Activated CD4-positive, alpha-beta T cell treated with anti-CD3 and anti-CD28 coated beads, Interleukin-2, amount 10 ng/mL, durations not matched to agents 7 days and 5 days (primary cell): ENCODE results near the gene OR52J3. TPM values are rescaled to one million over a fixed set of nuclear protein-coding genes. Genes with fewer than 3 reads are reported as not detected.

Experiments
- CTCF ChIA-PET: fragments of 350-600 bp; sonication (Branson Sonifier 250); formaldehyde crosslinking; loops from one replicate; lab custom pipeline; 2021; ENCODE audit warnings: antibody characterized with exemption; lab: Charles Lee
- POLR2A ChIA-PET: fragments of 350-600 bp; sonication (Branson Sonifier 250); formaldehyde crosslinking; loops from one replicate; lab custom pipeline; 2021; ENCODE audit warnings: antibody characterized with exemption; lab: Charles Lee
- DNase-seq: peaks from one replicate; pipeline ENCODE4 v3.0.0-alpha.2; 2020
- H3K27ac Mint-ChIP-seq: one replicate; pipeline ENCODE4 v1.8.0; 2021; ENCODE audit warnings: mild to moderate bottlenecking, moderate library complexity, mixed read lengths
- H3K27me3 Mint-ChIP-seq: one replicate; pipeline ENCODE4 v1.8.0; 2021; ENCODE audit warnings: mixed read lengths
- H3K36me3 Mint-ChIP-seq: one replicate; pipeline ENCODE4 v1.8.0; 2021; ENCODE audit warnings: low read depth, mixed read lengths
- H3K4me1 Mint-ChIP-seq: one replicate; pipeline ENCODE4 v1.8.0; 2021; ENCODE audit warnings: mixed read lengths
- H3K4me3 Mint-ChIP-seq: one replicate; pipeline ENCODE4 v1.8.0; 2021; ENCODE audit warnings: mild to moderate bottlenecking, moderate library complexity, mixed read lengths
- H3K9me3 Mint-ChIP-seq: one replicate; pipeline ENCODE4 v1.8.0; 2021; ENCODE audit warnings: mixed read lengths
- total RNA-seq, 2 experiments: library from RNA; stranded (reverse); gene quantifications; one replicate each; pipeline ENCODE4 v1.2.3, GENCODE V29; 2021

OR52J3 gene
- total RNA-seq, 2 experiments from 2014 or later: not detected

GRCh38 chr11:5059391-5059790 lies 13.1 kb downstream of the OR52J3 start, which contains the start of gene OR52E2:
Gene OR52E2 (minus strand): TSS chr11:5059627. CDS start chr11:5059627, 0 bp downstream.
- Mint-ChIP-seq H3K9me3 (no peaks in the 10 kb centered on the region), H3K4me3 (no peak within 1 kb of the TSS), H3K27ac (no peak within 1 kb of the TSS), H3K4me1 (no peaks in the 10 kb centered on the region), H3K36me3 (no peaks in the 10 kb centered on the region), H3K27me3 (peaks cover 2% of the 10 kb centered on the region)
- DNase-seq: no peak
- CTCF ChIA-PET: no interaction called here
- POLR2A ChIA-PET: no interaction called here

GRCh38 chr11:5065027-5065426 lies 18.7 kb downstream of the OR52J3 start:
- Mint-ChIP-seq H3K4me1 (no peaks in the 10 kb centered on the region), H3K4me3 (no peak overlapping the region), H3K27ac (no peak overlapping the region), H3K9me3 (no peaks in the 10 kb centered on the region), H3K36me3 (no peaks in the 10 kb centered on the region), H3K27me3 (no peaks in the 10 kb centered on the region)
- no peak for DNase-seq
- POLR2A ChIA-PET: no interaction called here
- CTCF ChIA-PET: no interaction called here

GRCh38 chr11:5069272-5069671 lies 22.9 kb downstream of the OR52J3 start, which contains the start of gene OR52E1:
Gene OR52E1 (plus strand): TSS chr11:5069572.
- Mint-ChIP-seq H3K4me1 (no peaks in the 10 kb centered on the region), H3K36me3 (no peaks in the 10 kb centered on the region), H3K27ac (no peak within 1 kb of the TSS), H3K27me3 (no peaks in the 10 kb centered on the region), H3K4me3 (no peak within 1 kb of the TSS), H3K9me3 (no peaks in the 10 kb centered on the region)
- no peak for DNase-seq
- ChIA-PET POLR2A (no interaction called here), CTCF (no interaction called here)

GRCh38 chr11:5071799-5072198 lies 25.5 kb downstream of the OR52J3 start:
- Mint-ChIP-seq H3K27me3 (no peaks in the 10 kb centered on the region), H3K4me3 (no peak overlapping the region), H3K36me3 (no peaks in the 10 kb centered on the region), H3K27ac (no peak overlapping the region), H3K4me1 (no peaks in the 10 kb centered on the region), H3K9me3 (no peaks in the 10 kb centered on the region)
- POLR2A ChIA-PET: no interaction called here
- CTCF ChIA-PET: no interaction called here
- no peak for DNase-seq

- peaks cover 2% of the 10 kb centered on the region for H3K27me3 Mint-ChIP-seq
- ChIA-PET CTCF (no interaction called here), POLR2A (no interaction called here)
- no peaks in the 10 kb centered on the region for H3K4me1 Mint-ChIP-seq
- H3K4me3 Mint-ChIP-seq: no peak overlapping the region
- H3K9me3 Mint-ChIP-seq: no peaks in the 10 kb centered on the region
- DNase-seq: no peak
- no peaks in the 10 kb centered on the region for H3K36me3 Mint-ChIP-seq
- no peak overlapping the region for H3K27ac Mint-ChIP-seq
Observed at GRCh38 chr11:5081405-5081804, 35.1 kb downstream of the OR52J3 start.

- CTCF ChIA-PET: no interaction called here
- POLR2A ChIA-PET: no interaction called here
- no peak overlapping the region for H3K4me3 Mint-ChIP-seq
- H3K4me1 Mint-ChIP-seq: no peaks in the 10 kb centered on the region
- H3K27me3 Mint-ChIP-seq: peaks cover 2% of the 10 kb centered on the region
- no peak overlapping the region for H3K27ac Mint-ChIP-seq
- no peak for DNase-seq
- no peaks in the 10 kb centered on the region for H3K36me3 Mint-ChIP-seq
- H3K9me3 Mint-ChIP-seq: no peaks in the 10 kb centered on the region
Observed at GRCh38 chr11:5083602-5084001, 37.3 kb downstream of the OR52J3 start.

- H3K4me1 Mint-ChIP-seq: no peaks in the 10 kb centered on the region
- no peak overlapping the region for H3K4me3 Mint-ChIP-seq
- no peak for DNase-seq
- POLR2A ChIA-PET: no interaction called here
- no peaks in the 10 kb centered on the region for H3K9me3 Mint-ChIP-seq
- no peak overlapping the region for H3K27ac Mint-ChIP-seq
- H3K27me3 Mint-ChIP-seq: peaks cover 3% of the 10 kb centered on the region
- CTCF ChIA-PET: no interaction called here
- H3K36me3 Mint-ChIP-seq: no peaks in the 10 kb centered on the region
Observed at GRCh38 chr11:5088556-5088955, 42.2 kb downstream of the OR52J3 start.

GRCh38 chr11:5090668-5091067 lies 44.3 kb downstream of the OR52J3 start:
- POLR2A ChIA-PET: no interaction called here
- peaks cover 3% of the 10 kb centered on the region for H3K27me3 Mint-ChIP-seq
- no peaks in the 10 kb centered on the region for H3K36me3 Mint-ChIP-seq
- no peak overlapping the region for H3K4me3 Mint-ChIP-seq
- no peak overlapping the region for H3K27ac Mint-ChIP-seq
- no peaks in the 10 kb centered on the region for H3K4me1 Mint-ChIP-seq
- no peaks in the 10 kb centered on the region for H3K9me3 Mint-ChIP-seq
- CTCF ChIA-PET: no interaction called here
- DNase-seq: no peak

GRCh38 chr11:5092821-5093585 lies 46.7 kb downstream of the OR52J3 start:
- no peaks in the 10 kb centered on the region for H3K36me3 Mint-ChIP-seq
- no peak for DNase-seq
- POLR2A ChIA-PET: no interaction called here
- no peaks in the 10 kb centered on the region for H3K9me3 Mint-ChIP-seq
- CTCF ChIA-PET: no interaction called here
- H3K27ac Mint-ChIP-seq: no peak overlapping the region
- no peaks in the 10 kb centered on the region for H3K4me1 Mint-ChIP-seq
- H3K27me3 Mint-ChIP-seq: peaks cover 3% of the 10 kb centered on the region
- H3K4me3 Mint-ChIP-seq: no peak overlapping the region

- no peak for DNase-seq
- H3K9me3 Mint-ChIP-seq: no peaks in the 10 kb centered on the region
- H3K36me3 Mint-ChIP-seq: no peaks in the 10 kb centered on the region
- no peak overlapping the region for H3K27ac Mint-ChIP-seq
- POLR2A ChIA-PET: no interaction called here
- H3K4me1 Mint-ChIP-seq: no peaks in the 10 kb centered on the region
- no peak overlapping the region for H3K4me3 Mint-ChIP-seq
- CTCF ChIA-PET: no interaction called here
- H3K27me3 Mint-ChIP-seq: no peaks in the 10 kb centered on the region
Observed at GRCh38 chr11:5096011-5096410, 49.7 kb downstream of the OR52J3 start.

Other genes with a start within 250 kb of the OR52J3 start
- not detected for gene OR52R1, start 242.1 kb upstream of the OR52J3 start, total RNA-seq
- not detected for gene OR51F2, start 225.2 kb upstream of the OR52J3 start, total RNA-seq
- gene OR51S1, start 197.3 kb upstream of the OR52J3 start, total RNA-seq: not detected
- gene OR51T1, start 164.6 kb upstream of the OR52J3 start, total RNA-seq: not detected
- not detected for gene OR51A7, start 142.7 kb upstream of the OR52J3 start, total RNA-seq
- not detected for gene OR51G2, start 127.2 kb upstream of the OR52J3 start, total RNA-seq
- not detected for gene OR51G1, start 122.2 kb upstream of the OR52J3 start, total RNA-seq
- not detected for gene OR51A4, start 98.9 kb upstream of the OR52J3 start, total RNA-seq
- gene OR51A2, start 90.8 kb upstream of the OR52J3 start, total RNA-seq: not detected
- gene OR51L1, start 51.7 kb upstream of the OR52J3 start, total RNA-seq: not detected
- not detected for gene OR52E2, start 13.1 kb downstream of the OR52J3 start, total RNA-seq
- gene OR52E1, start 23.0 kb downstream of the OR52J3 start, total RNA-seq: not detected
- gene OR52A5, start 91.8 kb downstream of the OR52J3 start, total RNA-seq: not detected
- not detected for gene OR52A1, start 108.2 kb downstream of the OR52J3 start, total RNA-seq
- gene OR51V1, start 154.2 kb downstream of the OR52J3 start, total RNA-seq: not detected
- not detected for gene HBB, start 180.5 kb downstream of the OR52J3 start, total RNA-seq
- not detected for gene HBD, start 188.0 kb downstream of the OR52J3 start, total RNA-seq
- gene HBG1, start 203.3 kb downstream of the OR52J3 start, total RNA-seq: not detected
- not detected for gene HBG2, start 208.3 kb downstream of the OR52J3 start, total RNA-seq
- not detected for gene HBE1, start 223.4 kb downstream of the OR52J3 start, total RNA-seq